ENCODE measurements around the gene DPYSL4.

DPYSL4 gene

GRCh38 chr10:132172091-132173066 lies 14.4 kb upstream of the DPYSL4 start:
- Mint-ChIP-seq H3K36me3 (ENCODE audit: insufficient read depth) (peaks cover 5% of the 10 kb centered on the region), H3K9me3 (peaks cover 0 to 5% of the 10 kb centered on the region in 2 donors), H3K27ac (peak overlapping the region in 1 of 2 donors; percentile 75), H3K27me3 (peaks cover 15 to 42% of the 10 kb centered on the region in 2 donors), H3K4me3 (no peak overlapping the region), H3K4me1 (ENCODE audit: low read depth in 2 of 2) (peaks cover 5% of the 10 kb centered on the region in 2 donors)
- DNase-seq = no peak
- no peak for ATAC-seq (replicated peaks)

- Mint-ChIP-seq H3K4me3 (no peak overlapping the region), H3K27ac (peak overlapping the region; percentile 75 to 93), H3K36me3 (ENCODE audit: insufficient read depth) (peaks cover 5% of the 10 kb centered on the region), H3K9me3 (peaks cover 0 to 5% of the 10 kb centered on the region in 2 donors), H3K4me1 (ENCODE audit: low read depth in 2 of 2) (peaks cover 5% of the 10 kb centered on the region in 2 donors), H3K27me3 (peaks cover 21 to 47% of the 10 kb centered on the region in 2 donors)
- no peak for ATAC-seq (replicated peaks)
- DNase-seq = no peak
Measured at GRCh38 chr10:132173185-132173584, 13.6 kb upstream of the DPYSL4 start.

GRCh38 chr10:132174237-132174636 lies 12.5 kb upstream of the DPYSL4 start:
- no peak for DNase-seq
- ATAC-seq (replicated peaks) = no peak
- no peak overlapping the region for H3K4me3 Mint-ChIP-seq
- H3K4me1 Mint-ChIP-seq (ENCODE audit: low read depth in 2 of 2) = peaks cover 5% of the 10 kb centered on the region in 2 donors
- H3K9me3 Mint-ChIP-seq = peaks cover 0 to 5% of the 10 kb centered on the region in 2 donors
- H3K27ac Mint-ChIP-seq = peak overlapping the region in 1 of 2 donors; percentile 75
- peaks cover 26 to 52% of the 10 kb centered on the region in 2 donors for H3K27me3 Mint-ChIP-seq
- H3K36me3 Mint-ChIP-seq (ENCODE audit: insufficient read depth) = peaks cover 5% of the 10 kb centered on the region

GRCh38 chr10:132175408-132175807 lies 11.3 kb upstream of the DPYSL4 start:
- Mint-ChIP-seq H3K4me1 (ENCODE audit: low read depth in 2 of 2) (peaks cover 5% of the 10 kb centered on the region in 2 donors), H3K4me3 (no peak overlapping the region), H3K36me3 (ENCODE audit: insufficient read depth) (peaks cover 5% of the 10 kb centered on the region), H3K27me3 (peaks cover 29 to 58% of the 10 kb centered on the region in 2 donors), H3K9me3 (peaks cover 0 to 5% of the 10 kb centered on the region in 2 donors), H3K27ac (no peak overlapping the region)
- DNase-seq (no peak), ATAC-seq (replicated peaks) (no peak)

GRCh38 chr10:132175907-132176581 lies 10.7 kb upstream of the DPYSL4 start:
- Mint-ChIP-seq H3K9me3 (peaks cover 0 to 5% of the 10 kb centered on the region in 2 donors), H3K4me3 (no peak overlapping the region), H3K4me1 (ENCODE audit: low read depth in 2 of 2) (peaks cover 5% of the 10 kb centered on the region in 2 donors), H3K27me3 (peaks cover 29 to 53% of the 10 kb centered on the region in 2 donors), H3K27ac (no peak overlapping the region), H3K36me3 (ENCODE audit: insufficient read depth) (peaks cover 5% of the 10 kb centered on the region)
- ATAC-seq (replicated peaks) (no peak), DNase-seq (no peak)

- H3K4me3 Mint-ChIP-seq = no peak overlapping the region
- peaks cover 5% of the 10 kb centered on the region in 2 donors for H3K4me1 Mint-ChIP-seq (ENCODE audit: low read depth in 2 of 2)
- no peak overlapping the region for H3K27ac Mint-ChIP-seq
- peaks cover 0 to 5% of the 10 kb centered on the region in 2 donors for H3K9me3 Mint-ChIP-seq
- peaks cover 5% of the 10 kb centered on the region for H3K36me3 Mint-ChIP-seq (ENCODE audit: insufficient read depth)
- peaks cover 29 to 48% of the 10 kb centered on the region in 2 donors for H3K27me3 Mint-ChIP-seq
- no peak for ATAC-seq (replicated peaks)
- DNase-seq = no peak
Measured at GRCh38 chr10:132176623-132177500, 9.9 kb upstream of the DPYSL4 start.

GRCh38 chr10:132178046-132178445 lies 8.7 kb upstream of the DPYSL4 start:
- ATAC-seq (replicated peaks) (no peak), DNase-seq (no peak)
- Mint-ChIP-seq H3K4me1 (ENCODE audit: low read depth in 2 of 2) (peaks cover 4 to 5% of the 10 kb centered on the region in 2 donors), H3K4me3 (no peak overlapping the region), H3K27ac (no peak overlapping the region), H3K36me3 (ENCODE audit: insufficient read depth) (peaks cover 5% of the 10 kb centered on the region), H3K27me3 (peaks cover 31 to 43% of the 10 kb centered on the region in 2 donors), H3K9me3 (peaks cover 0 to 5% of the 10 kb centered on the region in 2 donors)

GRCh38 chr10:132178672-132179545 lies 7.8 kb upstream of the DPYSL4 start:
- H3K27me3 Mint-ChIP-seq = peaks cover 39 to 51% of the 10 kb centered on the region in 2 donors
- no peak overlapping the region for H3K27ac Mint-ChIP-seq
- H3K4me3 Mint-ChIP-seq = no peak overlapping the region
- peaks cover 2% of the 10 kb centered on the region for H3K36me3 Mint-ChIP-seq (ENCODE audit: insufficient read depth)
- H3K4me1 Mint-ChIP-seq (ENCODE audit: low read depth in 2 of 2) = peaks cover 0 to 2% of the 10 kb centered on the region in 2 donors
- no peaks in the 10 kb centered on the region for H3K9me3 Mint-ChIP-seq
- DNase-seq (no peak), ATAC-seq (replicated peaks) (no peak)

GRCh38 chr10:132179551-132180392 lies 7.0 kb upstream of the DPYSL4 start:
- no peaks in the 10 kb centered on the region for H3K9me3 Mint-ChIP-seq
- H3K4me1 Mint-ChIP-seq (ENCODE audit: low read depth in 2 of 2) = peaks cover 0 to under 1% of the 10 kb centered on the region in 2 donors
- peaks cover 45 to 59% of the 10 kb centered on the region in 2 donors for H3K27me3 Mint-ChIP-seq
- ATAC-seq (replicated peaks) (no peak), DNase-seq (no peak)
- H3K27ac Mint-ChIP-seq = no peak overlapping the region
- H3K36me3 Mint-ChIP-seq (ENCODE audit: insufficient read depth) = no peaks in the 10 kb centered on the region
- no peak overlapping the region for H3K4me3 Mint-ChIP-seq

GRCh38 chr10:132180736-132181135 lies 6.0 kb upstream of the DPYSL4 start:
- H3K27ac Mint-ChIP-seq = no peak overlapping the region
- H3K27me3 Mint-ChIP-seq = peaks cover 50 to 66% of the 10 kb centered on the region in 2 donors
- no peaks in the 10 kb centered on the region for H3K9me3 Mint-ChIP-seq
- peaks cover 0 to 3% of the 10 kb centered on the region in 2 donors for H3K4me1 Mint-ChIP-seq (ENCODE audit: low read depth in 2 of 2)
- no peaks in the 10 kb centered on the region for H3K36me3 Mint-ChIP-seq (ENCODE audit: insufficient read depth)
- no peak for DNase-seq
- ATAC-seq (replicated peaks) = no peak
- no peak overlapping the region for H3K4me3 Mint-ChIP-seq

GRCh38 chr10:132181691-132182425 lies 4.9 kb upstream of the DPYSL4 start:
- DNase-seq (no peak), ATAC-seq (replicated peaks) (no peak)
- Mint-ChIP-seq H3K27me3 (peaks cover 42 to 56% of the 10 kb centered on the region in 2 donors), H3K36me3 (ENCODE audit: insufficient read depth) (no peaks in the 10 kb centered on the region), H3K27ac (no peak overlapping the region), H3K4me1 (ENCODE audit: low read depth in 2 of 2) (peaks cover 0 to 3% of the 10 kb centered on the region in 2 donors), H3K4me3 (no peak overlapping the region), H3K9me3 (no peaks in the 10 kb centered on the region)
